A673 (cell line): Measurements from ENCODE around the gene CXCL6. TPM values are rescaled to one million over a fixed set of nuclear protein-coding genes. Genes with fewer than 3 reads are reported as not detected.

ENCODE experiments used
- BruUV-seq: library from RNA; stranded (reverse); fragments of 400-500 nt; replicated peaks from 2 replicates; lab custom pipeline; 2021; lab: Mats Ljungman, UMichigan
- CTCF ChIA-PET: fragments of 300-600 bp; sonication (Branson Sonifier 250); formaldehyde crosslinking; loops from one replicate; lab custom pipeline; 2022; ENCODE audit warnings: antibody characterized with exemption; lab: Charles Lee
- POLR2A ChIA-PET: fragments of 300-600 bp; sonication (Branson Sonifier 250); formaldehyde crosslinking; loops from one replicate; lab custom pipeline; 2022; ENCODE audit warnings: antibody characterized with exemption; ENCODE audit not compliant: low non-redundant PET; lab: Charles Lee
- DNase-seq: peaks from one replicate; pipeline ENCODE4 v3.0.0-alpha.2; 2015; ENCODE audit warnings: low spot score
- H3K27ac ChIP-seq: fragments of 200-600 bp; sonication (generic); 2 replicates; pipeline ENCODE4 v1.5.1; 2016; ENCODE audit warnings: mixed run types, low read depth, mild to moderate bottlenecking, mixed read lengths, antibody characterized with exemption, low read length; ENCODE audit not compliant: poor library complexity, severe bottlenecking
- H3K27me3 ChIP-seq: fragments of 200-600 bp; sonication (generic); replicated peaks from 2 replicates; pipeline ENCODE4 v1.6.1; 2017; ENCODE audit warnings: mixed run types, low read depth, mild to moderate bottlenecking, mixed read lengths, antibody characterized with exemption, low read length; ENCODE audit not compliant: insufficient read depth, poor library complexity
- H3K36me3 ChIP-seq: fragments of 200-600 bp; sonication (generic); 2 replicates; pipeline ENCODE4 v1.6.1; 2016; ENCODE audit warnings: mixed run types, mild to moderate bottlenecking, mixed read lengths, antibody characterized with exemption, low read length; ENCODE audit not compliant: insufficient read depth, poor library complexity, severe bottlenecking
- H3K4me1 ChIP-seq: fragments of 200-600 bp; sonication (generic); 2 replicates; pipeline ENCODE4 v1.6.1; 2017; ENCODE audit warnings: mixed run types, mild to moderate bottlenecking, mixed read lengths, antibody characterized with exemption, low read length; ENCODE audit not compliant: insufficient read depth, poor library complexity, severe bottlenecking
- H3K4me3 ChIP-seq: fragments of 200-600 bp; sonication (generic); 2 replicates; pipeline ENCODE4 v1.5.1; 2016; ENCODE audit warnings: low read depth, mixed run types, mild to moderate bottlenecking, mixed read lengths, low read length; ENCODE audit not compliant: poor library complexity, severe bottlenecking
- H3K9me3 ChIP-seq: fragments of 200-600 bp; sonication (generic); 2 replicates; pipeline ENCODE4 v1.6.1; 2016; ENCODE audit warnings: mixed run types, low read depth, mild to moderate bottlenecking, mixed read lengths, antibody characterized with exemption, low read length; ENCODE audit not compliant: poor library complexity, severe bottlenecking
- CTCF ChIP-seq: fragments of 300-800, 200-600 bp; sonication (generic); conservative IDR thresholded peaks from 2 replicates; pipeline ENCODE4 v1.5.1; 2017; ENCODE audit warnings: low read depth, mild to moderate bottlenecking, antibody characterized with exemption, low read length, moderate library complexity, mixed read lengths
- EZH2 ChIP-seq: fragments of 200-600 bp; sonication (generic); IDR thresholded peaks from 2 replicates; pipeline ENCODE4 v1.6.1; 2017; ENCODE audit warnings: borderline replicate concordance, low read depth, mild to moderate bottlenecking, mixed read lengths, antibody characterized with exemption, low read length; ENCODE audit not compliant: poor library complexity, severe bottlenecking
- intact Hi-C: fragments of 100-400 bp; cut with micrococcal nuclease; formaldehyde crosslinking; loops from one replicate; pipeline ENCODE4 v1.10.0; 2022; ENCODE audit not compliant: unreplicated experiment
- total RNA-seq: library from RNA; stranded (reverse); gene quantifications from 2 replicates; pipeline ENCODE4 v1.2.3, GENCODE V29; 2021

Gene CXCL6
- total RNA-seq, 1 experiment from 2014 or later: 0.56 TPM

GRCh38 chr4:73848183-73848777, 11.8 kb downstream of the CXCL6 start:
- intact Hi-C loops: no loop called here
- no peaks in the 10 kb centered on the region for H3K4me1 ChIP-seq
- H3K4me3 ChIP-seq: no peak overlapping the region
- BruUV-seq: no TSS peak
- ChIA-PET POLR2A (no interaction called here), CTCF (no interaction called here)
- H3K9me3 ChIP-seq: no peaks in the 10 kb centered on the region
- TF ChIP-seq EZH2: no peak
- TF ChIP-seq CTCF: no peak
- DNase-seq: no peak
- H3K27ac ChIP-seq: no peak overlapping the region
- no peaks in the 10 kb centered on the region for H3K36me3 ChIP-seq
- no peaks in the 10 kb centered on the region for H3K27me3 ChIP-seq

GRCh38 chr4:73850261-73850970, 13.9 kb downstream of the CXCL6 start:
- Histone ChIP-seq H3K27ac (no peak overlapping the region), H3K4me3 (no peak overlapping the region), H3K27me3 (no peaks in the 10 kb centered on the region), H3K4me1 (no peaks in the 10 kb centered on the region), H3K9me3 (no peaks in the 10 kb centered on the region), H3K36me3 (no peaks in the 10 kb centered on the region)
- intact Hi-C loops: no loop called here
- no peak for DNase-seq
- no TSS peak for BruUV-seq
- CTCF ChIA-PET: no interaction called here
- POLR2A ChIA-PET: no interaction called here
- TF ChIP-seq EZH2: no peak
- TF ChIP-seq CTCF: no peak

GRCh38 chr4:73851293-73851692, 14.8 kb downstream of the CXCL6 start:
- H3K27me3 ChIP-seq: no peaks in the 10 kb centered on the region
- intact Hi-C loops: no loop called here
- no peak overlapping the region for H3K27ac ChIP-seq
- BruUV-seq: no TSS peak
- DNase-seq: no peak
- H3K4me3 ChIP-seq: no peak overlapping the region
- H3K36me3 ChIP-seq: no peaks in the 10 kb centered on the region
- TF ChIP-seq EZH2 (no peak), CTCF (no peak)
- ChIA-PET CTCF (no interaction called here), POLR2A (no interaction called here)
- no peaks in the 10 kb centered on the region for H3K9me3 ChIP-seq
- no peaks in the 10 kb centered on the region for H3K4me1 ChIP-seq
